ENCODE data around the gene SLC25A45. TPM values are rescaled to one million over a fixed set of nuclear protein-coding genes. Genes with fewer than 3 reads are reported as not detected.
A peak's percentile ranks its signal among the peaks of the same experiment; 100 is the strongest.

SLC25A45 gene
- total and polyA plus RNA-seq, 12 donors: 3.1 to 12.2 (median 8.3) TPM

DNA sequence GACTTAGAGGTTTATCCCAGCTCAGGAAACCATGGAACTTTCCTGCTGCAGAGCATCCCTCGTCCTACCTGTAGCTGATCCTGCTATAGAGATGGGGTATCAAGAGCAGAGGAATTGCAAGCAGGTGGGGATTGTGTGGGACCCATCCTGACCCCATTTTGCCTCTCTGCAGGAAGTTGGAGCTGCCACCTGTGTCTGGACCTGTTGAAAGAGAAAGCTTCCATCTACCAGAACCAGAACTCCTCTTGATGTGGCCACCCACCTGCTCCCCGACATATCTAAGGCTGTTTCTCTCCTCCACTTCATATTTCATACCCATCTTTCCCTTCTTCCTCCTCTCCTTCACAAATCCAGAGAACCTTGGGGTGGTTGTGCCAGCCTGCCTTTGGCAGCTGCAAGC is 30.9 kb downstream of the SLC25A45 start:
- Histone ChIP-seq H3K27me3 (peaks cover 0 to 10% (median 0%) of the 10 kb centered on the region in 7 donors), H3K4me1 (peaks cover 15 to 28% (median 23%) of the 10 kb centered on the region in 9 donors), H3K9me3 (no peaks in the 10 kb centered on the region), H3K27ac (no peak overlapping the region), H3K36me3 (peaks cover under 1 to 70% (median 60%) of the 10 kb centered on the region in 9 donors), H3K4me3 (no peak overlapping the region)
- DNase-seq (no peak), ATAC-seq (no peak)
- no peak for TF ChIP-seq CTCF (IDR thresholded peaks at IDR 0.05)
- intact Hi-C loops (cut with DNase I): no loop called here
- 94 to 95% methylated on average over 2 of the region's 2 CpGs for WGBS, 2 donors

DNA sequence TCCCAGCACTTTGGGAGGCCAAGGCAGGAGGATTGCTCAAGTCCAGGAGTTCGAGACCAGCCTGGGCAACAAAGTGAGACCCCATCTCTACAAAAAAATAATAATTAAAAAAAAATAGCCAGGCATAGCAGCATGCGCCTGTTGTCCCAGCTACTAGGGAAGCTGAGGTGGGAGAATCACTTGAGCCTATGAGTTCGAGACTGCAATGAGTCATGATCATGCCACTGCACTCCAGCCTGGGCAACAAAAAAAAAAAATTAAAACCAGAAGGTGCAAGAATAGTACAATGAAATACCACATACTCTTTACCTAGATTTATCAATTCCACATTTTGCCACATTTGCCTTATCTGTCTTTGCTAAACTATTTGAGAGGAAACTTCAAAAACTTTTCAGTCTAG is 40.6 kb downstream of the SLC25A45 start:
- Histone ChIP-seq H3K27ac (peak overlapping the region in 5 of 10 donors; percentile 3 to 51 (median 22)), H3K36me3 (peaks cover 5 to 92% (median 68%) of the 10 kb centered on the region in 9 donors), H3K9me3 (no peaks in the 10 kb centered on the region), H3K4me1 (peaks cover 0 to 43% (median 22%) of the 10 kb centered on the region in 9 donors), H3K4me3 (no peak overlapping the region), H3K27me3 (no peaks in the 10 kb centered on the region)
- intact Hi-C loops (cut with DNase I): no loop called here
- WGBS, 2 donors: 81 to 84% methylated on average over 3 of the region's 3 CpGs
- no peak for TF ChIP-seq CTCF (IDR thresholded peaks at IDR 0.05)
- ATAC-seq (no peak), DNase-seq (no peak)

GRCh38 chr11:65340226-65340625 is 42.2 kb downstream of the SLC25A45 start:
- H3K9me3 ChIP-seq: no peaks in the 10 kb centered on the region
- WGBS, 2 donors: 92 to 94% methylated on average over 11 of the region's 11 CpGs
- H3K27me3 ChIP-seq: no peaks in the 10 kb centered on the region
- DNase-seq: no peak
- intact Hi-C loops (cut with DNase I): no loop called here
- ATAC-seq: no peak
- no peak overlapping the region for H3K4me3 ChIP-seq
- no peak overlapping the region for H3K27ac ChIP-seq
- TF ChIP-seq CTCF (IDR thresholded peaks at IDR 0.05): no peak
- H3K36me3 ChIP-seq: peaks cover 0 to 88% (median 52%) of the 10 kb centered on the region in 9 donors
- peaks cover 3 to 57% (median 28%) of the 10 kb centered on the region in 9 donors for H3K4me1 ChIP-seq

GRCh38 chr11:65338676-65339075 is 43.8 kb downstream of the SLC25A45 start:
- intact Hi-C loops (cut with DNase I): no loop called here
- H3K4me1 ChIP-seq: peaks cover 7 to 66% (median 37%) of the 10 kb centered on the region in 9 donors
- no peak for DNase-seq

More at GRCh38 chr11:65338676-65339075, 43.8 kb downstream of the SLC25A45 start:
- Histone ChIP-seq H3K27me3 (no peaks in the 10 kb centered on the region), H3K36me3 (peaks cover 0 to 73% (median 36%) of the 10 kb centered on the region in 9 donors), H3K4me3 (no peak overlapping the region), H3K27ac (no peak overlapping the region), H3K9me3 (no peaks in the 10 kb centered on the region)
- no peak for TF ChIP-seq CTCF (IDR thresholded peaks at IDR 0.05)
- no peak for ATAC-seq
- WGBS, 2 donors: 78 to 84% methylated on average over 7 of the region's 7 CpGs

Measured in heart right ventricle (tissue), 16 donors.